SK-N-SH (cell line): ENCODE results near the gene AP3S2. TPM values are rescaled to one million over a fixed set of nuclear protein-coding genes. Genes with fewer than 3 reads are reported as not detected.

ENCODE experiments used
- CTCF ChIA-PET: fragments of 300-600, 350-600 bp; formaldehyde crosslinking; extraction: SDS; loops from one replicate; lab custom pipeline; 2021; lab: Yijun Ruan, JAX
- POLR2A ChIA-PET: fragments of 350-600 bp; sonication (Branson Sonifier 250); formaldehyde crosslinking; extraction: SDS; loops from one replicate; lab custom pipeline; 2020; ENCODE audit warnings: antibody characterized with exemption, inconsistent platforms; lab: Yijun Ruan, JAX
- DNase-seq: peaks from one replicate; pipeline ENCODE4 v3.0.0; 2012
- H2AFZ ChIP-seq: fragments of 200-600 bp; sonication (generic); 2 replicates; pipeline ENCODE4 v1.8.1; 2016; ENCODE audit warnings: antibody characterized with exemption, mild to moderate bottlenecking, low read depth
- H3F3A ChIP-seq: fragments of 200-600 bp; sonication (generic); replicated peaks from 2 replicates; pipeline ENCODE3; 2016; ENCODE audit warnings: antibody characterized with exemption, mild to moderate bottlenecking; ENCODE audit not compliant: insufficient read depth
- H3K27ac ChIP-seq, 2 experiments: fragments of 200-500 bp in 1 of 2; fragments of 200-600 bp in 1 of 2; sonication (Bioruptor generic) in 1 of 2; sonication (generic), shearing (Covaris generic) in 1 of 2; 2 replicates each; pipeline versions ENCODE4 v1.5.1 to v1.6.1; 2014 to 2016; ENCODE audit warnings: low read depth in 2 of 2, inconsistent platforms in 1 of 2, low read length in 1 of 2, mild to moderate bottlenecking in 1 of 2, mixed read lengths in 1 of 2
- H3K27me3 ChIP-seq: fragments of 200-600 bp; sonication (generic), shearing (Covaris generic); 2 replicates; pipeline ENCODE4 v1.6.1; 2016; ENCODE audit warnings: mixed run types; ENCODE audit not compliant: insufficient read depth
- H3K36me3 ChIP-seq, 2 experiments: fragments of 200-500 bp in 1 of 2; fragments of 200-600 bp in 1 of 2; sonication (Bioruptor generic) in 1 of 2; sonication (generic) in 1 of 2; replicated peaks in 1 of 2; 2 replicates each; pipeline versions ENCODE3 to v1.5.1; 2014 to 2016; ENCODE audit warnings: low read length in 1 of 2, mild to moderate bottlenecking in 1 of 2; ENCODE audit not compliant: insufficient read depth in 2 of 2, control insufficient read depth in 1 of 2
- H3K4me1 ChIP-seq, 2 experiments: fragments of 200-500 bp in 1 of 2; fragments of 200-600 bp in 1 of 2; sonication (Bioruptor generic) in 1 of 2; sonication (generic), shearing (Covaris generic) in 1 of 2; 2 replicates each; pipeline versions ENCODE4 v1.5.1 to v1.6.1; 2014 to 2016; ENCODE audit warnings: low read depth in 1 of 2, low read length in 1 of 2, mixed run types in 1 of 2; ENCODE audit not compliant: insufficient read depth in 2 of 2, control insufficient read depth in 1 of 2
- H3K4me2 ChIP-seq: fragments of 200-600 bp; sonication (generic), shearing (Covaris generic); 2 replicates; pipeline ENCODE4 v1.6.1; 2017; ENCODE audit warnings: mixed run types
- H3K4me3 ChIP-seq, 2 experiments: fragments of 200-500 bp in 1 of 2; fragments of 200-600 bp in 1 of 2; sonication (Bioruptor generic) in 1 of 2; sonication (generic), shearing (Covaris generic) in 1 of 2; 2 replicates each; pipeline versions ENCODE4 v1.5.1 to v1.8.1; 2014 to 2016; ENCODE audit warnings: low read depth in 2 of 2, inconsistent platforms in 1 of 2, low read length in 1 of 2, mild to moderate bottlenecking in 1 of 2, mixed read lengths in 1 of 2, moderate library complexity in 1 of 2
- H3K79me2 ChIP-seq: fragments of 200-600 bp; sonication (generic); 2 replicates; pipeline ENCODE4 v1.8.1; 2017; ENCODE audit warnings: mild to moderate bottlenecking; ENCODE audit not compliant: insufficient read depth
- H3K9ac ChIP-seq: fragments of 200-600 bp; sonication (generic); 2 replicates; pipeline ENCODE4 v1.6.1; 2017; ENCODE audit warnings: mixed run types
- H3K9me2 ChIP-seq: fragments of 200-600 bp; sonication (generic); 2 replicates; pipeline ENCODE4 v1.6.1; 2017; ENCODE audit warnings: mixed run types
- H3K9me3 ChIP-seq: fragments of 200-600 bp; sonication (generic); 2 replicates; pipeline ENCODE4 v1.6.1; 2017; ENCODE audit warnings: mixed run types, mild to moderate bottlenecking, moderate library complexity
- H4K20me1 ChIP-seq: fragments of 200-600 bp; sonication (generic); 2 replicates; pipeline ENCODE4 v1.6.1; 2017; ENCODE audit warnings: mild to moderate bottlenecking, mixed run types; ENCODE audit not compliant: insufficient read depth
- EP300 ChIP-seq, 2 experiments: IDR thresholded peaks; 2 replicates each; pipeline versions ENCODE4 v1.4.0 to v1.6.1; 2012; ENCODE audit warnings: borderline replicate concordance in 1 of 2, low read depth in 1 of 2, low read length in 1 of 2
- GABPA ChIP-seq: IDR thresholded peaks from 2 replicates; pipeline ENCODE4 v1.4.0; 2012; ENCODE audit warnings: low read depth, mild to moderate bottlenecking
- IRF3 ChIP-seq: fragments of 150-350 bp; IDR thresholded peaks from 2 replicates; pipeline ENCODE4 v1.6.1; 2016; ENCODE audit warnings: mild to moderate bottlenecking, low read depth, low read length
- PBX3 ChIP-seq: IDR thresholded peaks from 2 replicates; pipeline ENCODE4; 2012
- REST ChIP-seq: IDR thresholded peaks from 2 replicates; pipeline ENCODE4 v1.6.1; 2012; ENCODE audit warnings: mild to moderate bottlenecking, low read depth, low read length, moderate library complexity
- TCF12 ChIP-seq: IDR thresholded peaks from 2 replicates; pipeline ENCODE4 v1.4.0; 2012
- ZBTB33 ChIP-seq: IDR thresholded peaks from 2 replicates; pipeline ENCODE4 v1.4.0; 2012; ENCODE audit warnings: low read depth, borderline replicate concordance
- WGBS: methylation state at CpG from one replicate; pipeline ENCODE4 v1.1.6; 2017; ENCODE audit warnings: low lambda C conversion rate; 5-methylcytosine and 5-hydroxymethylcytosine counted together
- polyA plus RNA-seq, 3 experiments: library from polyadenylated mRNA; depleted of rRNA; stranded (reverse); fragments of >200 nt; gene quantifications; 2 replicates each; pipeline ENCODE4 v1.2.3, GENCODE V29; 2012

The AP3S2 gene
- polyA plus RNA-seq, 1 of the 3 experiments (the other 2 are of a cell fraction), result 11.9 TPM

GRCh38 chr15:89812011-89812846 lies 81.6 kb downstream of the AP3S2 start (continued):
- TF ChIP-seq IRF3 (no peak), EP300 (IDR thresholded peaks at IDR 0.05; ENCODE audit: borderline replicate concordance in 1 of 2, low read depth in 1 of 2, low read length in 1 of 2) (no peak)

- H3K36me3 ChIP-seq, result peaks cover 0 to 2% of the 10 kb centered on the region in 2 experiments
- H2AFZ ChIP-seq, result no peak overlapping the region
- no peak overlapping the region for H3K9ac ChIP-seq
- H3K4me2 ChIP-seq, result no peak overlapping the region
- no peaks in the 10 kb centered on the region for H4K20me1 ChIP-seq
- TF ChIP-seq REST (no peak), IRF3 (no peak)
- peaks cover 6% of the 10 kb centered on the region for H3F3A ChIP-seq
- ChIA-PET POLR2A (interaction anchor here (0.9 kb wide), 1 partner anchor 80 kb away, joined by 3 read pairs; no protein-coding TSS in a partner anchor), CTCF (no interaction called here)
- H3K9me2 ChIP-seq, result no peaks in the 10 kb centered on the region
- WGBS, result 97% methylated on average over 7 of the region's 7 CpGs
- no peaks in the 10 kb centered on the region for H3K27me3 ChIP-seq
- no peaks in the 10 kb centered on the region for H3K79me2 ChIP-seq
- no peaks in the 10 kb centered on the region for H3K9me3 ChIP-seq
- no peak overlapping the region for H3K4me3 ChIP-seq
- no peaks in the 10 kb centered on the region; a peak in 1 of 4 replicates for H3K4me1 ChIP-seq
- peak; percentile 17 for DNase-seq
- no peak overlapping the region for H3K27ac ChIP-seq
Observed at GRCh38 chr15:89810837-89811236, 83.0 kb downstream of the AP3S2 start.

GRCh38 chr15:89809787-89810148 lies 84.0 kb downstream of the AP3S2 start:
- Histone ChIP-seq H2AFZ (no peak overlapping the region), H3F3A (peaks cover 3% of the 10 kb centered on the region), H3K36me3 (peaks cover 0 to 2% of the 10 kb centered on the region in 2 experiments), H3K27ac (no peak overlapping the region), H3K27me3 (no peaks in the 10 kb centered on the region), H4K20me1 (no peaks in the 10 kb centered on the region), H3K9ac (no peak overlapping the region), H3K4me3 (no peak overlapping the region), H3K9me3 (no peaks in the 10 kb centered on the region), H3K9me2 (no peaks in the 10 kb centered on the region), H3K4me1 (no peaks in the 10 kb centered on the region; a peak in 1 of 4 replicates), H3K4me2 (no peak overlapping the region), H3K79me2 (no peaks in the 10 kb centered on the region)
- ChIA-PET CTCF (no interaction called here), POLR2A (interaction anchor here (0.9 kb wide), 1 partner anchor 81 kb away, joined by 3 read pairs; no protein-coding TSS in a partner anchor)
- TF ChIP-seq ZBTB33 (no peak), PBX3 (no peak), TCF12 (no peak), GABPA (no peak)
- WGBS, result 97% methylated on average over 5 of the region's 5 CpGs
- DNase-seq, result no peak
